Epithelial cell of esophagus (primary cell): ENCODE data around the gene OAT.

Experiments used
- DNase-seq: peaks from one replicate; pipeline ENCODE4 v3.0.0; 2010; ENCODE audit warnings: low read depth
- H3K4me3 ChIP-seq: 2 replicates; pipeline ENCODE4 v1.5.1; 2011; ENCODE audit warnings: mild to moderate bottlenecking, low read length, control low read depth
- TF ChIP-seq, protein P1 (sequence below): IDR thresholded peaks from 2 replicates; pipeline ENCODE4 v1.5.1; 2011; ENCODE audit warnings: low read depth, mild to moderate bottlenecking, low read length, control low read depth, inconsistent platforms; ENCODE audit not compliant: insufficient read depth; ENCODE audit errors: missing control alignments

OAT gene

GRCh38 chr10:124384591-124385190 is 34.0 kb downstream of the OAT start:
- TF ChIP-seq, protein P1, sequence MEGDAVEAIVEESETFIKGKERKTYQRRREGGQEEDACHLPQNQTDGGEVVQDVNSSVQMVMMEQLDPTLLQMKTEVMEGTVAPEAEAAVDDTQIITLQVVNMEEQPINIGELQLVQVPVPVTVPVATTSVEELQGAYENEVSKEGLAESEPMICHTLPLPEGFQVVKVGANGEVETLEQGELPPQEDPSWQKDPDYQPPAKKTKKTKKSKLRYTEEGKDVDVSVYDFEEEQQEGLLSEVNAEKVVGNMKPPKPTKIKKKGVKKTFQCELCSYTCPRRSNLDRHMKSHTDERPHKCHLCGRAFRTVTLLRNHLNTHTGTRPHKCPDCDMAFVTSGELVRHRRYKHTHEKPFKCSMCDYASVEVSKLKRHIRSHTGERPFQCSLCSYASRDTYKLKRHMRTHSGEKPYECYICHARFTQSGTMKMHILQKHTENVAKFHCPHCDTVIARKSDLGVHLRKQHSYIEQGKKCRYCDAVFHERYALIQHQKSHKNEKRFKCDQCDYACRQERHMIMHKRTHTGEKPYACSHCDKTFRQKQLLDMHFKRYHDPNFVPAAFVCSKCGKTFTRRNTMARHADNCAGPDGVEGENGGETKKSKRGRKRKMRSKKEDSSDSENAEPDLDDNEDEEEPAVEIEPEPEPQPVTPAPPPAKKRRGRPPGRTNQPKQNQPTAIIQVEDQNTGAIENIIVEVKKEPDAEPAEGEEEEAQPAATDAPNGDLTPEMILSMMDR: no peak
- DNase-seq: no peak
- H3K4me3 ChIP-seq: no peak overlapping the region

- no peak for DNase-seq
- no peak overlapping the region for H3K4me3 ChIP-seq
- TF ChIP-seq, protein P1: peak; percentile 5
Observed at GRCh38 chr10:124384172-124384571, 34.6 kb downstream of the OAT start.

GRCh38 chr10:124383496-124383895 is 35.2 kb downstream of the OAT start:
- H3K4me3 ChIP-seq: no peak overlapping the region
- TF ChIP-seq, protein P1: no peak
- DNase-seq: no peak

DNA sequence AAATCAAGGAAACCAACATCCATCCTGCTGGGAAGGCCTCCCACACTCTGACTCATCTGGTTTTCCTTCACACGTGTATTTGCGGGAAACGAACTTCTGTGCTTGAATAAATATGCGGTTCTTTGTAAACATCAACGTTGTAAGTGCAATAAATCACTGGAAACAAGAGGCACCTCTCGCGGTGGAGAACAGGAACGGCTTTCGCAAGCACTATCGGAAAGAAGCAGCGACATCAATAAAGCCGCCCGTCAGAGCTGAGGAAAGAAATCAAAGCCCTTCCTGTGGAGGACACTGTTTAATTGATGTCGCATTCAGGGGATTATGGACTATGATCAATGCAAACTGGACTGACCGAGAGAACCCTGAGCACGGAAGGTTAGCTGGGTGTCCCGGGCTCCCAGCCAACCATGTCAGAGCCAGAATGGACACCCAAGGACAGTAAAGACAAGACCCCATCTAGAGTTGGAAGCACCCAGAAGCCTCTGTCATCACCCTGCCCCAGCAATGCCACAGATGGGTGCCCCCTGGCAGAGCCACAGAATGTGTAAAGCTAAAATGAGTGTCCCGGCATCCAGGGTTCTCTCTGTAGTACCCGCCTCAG is 37.6 kb downstream of the OAT start:
- no peak overlapping the region for H3K4me3 ChIP-seq
- TF ChIP-seq, protein P1: no peak
- DNase-seq: no peak

- DNase-seq: no peak
- H3K4me3 ChIP-seq: no peak overlapping the region
- TF ChIP-seq, protein P1: no peak
Observed at GRCh38 chr10:124380256-124380995, 38.3 kb downstream of the OAT start.

DNA sequence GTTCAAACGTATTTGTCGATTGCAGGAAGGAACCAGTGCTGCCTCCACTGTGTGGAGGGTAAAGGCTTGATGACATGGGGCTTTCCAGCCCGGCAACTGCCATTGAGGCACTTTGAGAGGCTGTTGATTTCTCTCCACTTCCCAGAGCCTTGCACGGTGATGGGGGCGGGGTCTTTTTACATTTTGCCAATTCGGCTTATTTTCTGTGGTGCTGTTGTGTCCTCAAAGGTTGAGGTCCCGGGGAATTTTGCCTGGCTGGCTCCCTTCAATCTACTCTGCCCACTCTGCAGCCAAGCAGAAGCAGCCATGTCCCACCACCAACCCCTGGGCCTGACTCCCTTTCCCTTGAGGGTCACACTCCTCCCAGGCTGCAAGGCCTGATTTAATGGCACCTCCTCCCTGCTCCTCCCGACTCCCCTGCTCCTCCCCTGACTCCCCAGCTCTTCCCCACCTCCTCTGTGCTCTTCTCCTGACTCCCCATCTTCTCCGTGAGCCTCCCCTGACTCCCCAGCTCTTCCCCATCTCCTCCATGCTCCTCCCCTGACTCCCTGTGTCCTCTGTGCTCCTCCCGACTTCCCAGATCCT is 39.0 kb downstream of the OAT start:
- DNase-seq: no peak
- TF ChIP-seq, protein P1: no peak

More for the DNA sequence above, 39.0 kb downstream of the OAT start:
- H3K4me3 ChIP-seq: no peak overlapping the region
